ENCODE data around the gene PAPPA. TPM values are rescaled to one million over a fixed set of nuclear protein-coding genes. Genes with fewer than 3 reads are reported as not detected.

PAPPA gene
- total and polyA plus RNA-seq, 2 of the 8 experiments (the other 6 are each of a cell fraction or from before 2014, with no cell fraction given), result 0.18 to 0.63 TPM

GRCh38 chr9:116285320-116285719, 131.7 kb downstream of the PAPPA start:
- Histone ChIP-seq H2AFZ (ENCODE audit: low read length) (no peak overlapping the region), H2BK120ac (replicated peaks; ENCODE audit: low read depth, low read length) (no peak overlapping the region), H4K8ac (ENCODE audit: extremely low read depth, insufficient read depth, low read length) (no peak overlapping the region), H3K4ac (replicated peaks; ENCODE audit: insufficient read length, low read depth, low read length) (no peak overlapping the region), H3K18ac (ENCODE audit: extremely low read depth, low read length) (no peak overlapping the region; the same call in 1 of the 2 replicates), H4K20me1 (replicated peaks in 1 of 2; ENCODE audit: control insufficient read depth in 1 of 2, insufficient read depth in 2 of 2, low read length in 2 of 2) (no peaks in the 10 kb centered on the region), H2AK5ac (ENCODE audit: low read depth, low read length) (0 out of 2 replicates have a peak overlapping the region, but pooled peaks have one; percentile 33), H3K56ac (replicated peaks; ENCODE audit: insufficient read length, low read depth, low read length) (no peak overlapping the region), H3K27ac (ENCODE audit: low read depth, low read length) (no peak overlapping the region), H3K4me3 (ENCODE audit: extremely low read depth in 1 of 4, insufficient read depth in 2 of 4, low read depth in 3 of 4, low read length in 4 of 4) (peak overlapping the region in 1 of 4 experiments; percentile 42; a peak in 2 of 8 replicates), H2BK20ac (ENCODE audit: low read length) (no peak overlapping the region), H3K36me3 (ENCODE audit: control insufficient read depth in 2 of 4, insufficient read depth in 4 of 4, low read length in 3 of 4) (no peaks in the 10 kb centered on the region), H3K9ac (replicated peaks in 1 of 4; ENCODE audit: extremely low read depth in 1 of 4, low read depth in 3 of 4, low read length in 3 of 4) (no peak overlapping the region), H3K23ac (ENCODE audit: insufficient read length) (no peak overlapping the region), H3K79me1 (ENCODE audit: low read depth, low read length) (no peaks in the 10 kb centered on the region), H4K91ac (replicated peaks; ENCODE audit: insufficient read length, low read length) (peak overlapping the region; percentile 76), H3K14ac (ENCODE audit: insufficient read length) (no peak overlapping the region), H3K4me1 (replicated peaks in 1 of 4; ENCODE audit: control insufficient read depth in 3 of 4, insufficient read depth in 4 of 4, low read length in 3 of 4) (peaks cover 4 to 29% (median 20%) of the 10 kb centered on the region in 4 experiments), H2BK5ac (ENCODE audit: low read depth, low read length) (peak overlapping the region; percentile 37; the same call in 1 of the 2 replicates), H4K5ac (ENCODE audit: insufficient read length, low read depth, low read length) (no peak overlapping the region), H3K79me2 (ENCODE audit: control insufficient read depth in 1 of 2, insufficient read depth in 2 of 2, low read length in 2 of 2) (no peaks in the 10 kb centered on the region), H3K4me2 (ENCODE audit: insufficient read depth in 1 of 2, low read depth in 2 of 2, low read length in 2 of 2) (peak overlapping the region; percentile 18 to 56), H3K27me3 (replicated peaks in 1 of 4; ENCODE audit: control insufficient read depth in 3 of 4, extremely low read depth in 1 of 4, insufficient read depth in 3 of 4, low read length in 3 of 4) (peaks cover 4 to 46% (median 36%) of the 10 kb centered on the region in 4 experiments), H2BK15ac (ENCODE audit: low read length) (no peak overlapping the region), H3K23me2 (ENCODE audit: low read depth, low read length) (no peaks in the 10 kb centered on the region), H3K9me3 (ENCODE audit: insufficient read depth in 2 of 2, low read depth in 1 of 2, low read length in 1 of 2) (no peaks in the 10 kb centered on the region), H2BK12ac (ENCODE audit: low read depth, low read length) (peak overlapping the region; percentile 45; the same call in 1 of the 2 replicates)
- no peak for FAIRE-seq
- ChIA-PET CTCF (ENCODE audit: partially characterized antibody) (interaction anchor here (0.8 to 2.9 kb wide), 19 partner anchors 9 to 692 kb away, joined by 3 to 13 read pairs (median 4); partner anchors contain the start of gene PAPPA), POLR2A (ENCODE audit: partially characterized antibody) (interaction anchor here (1.6 to 2.6 kb wide), 2 partner anchors 12 to 20 kb away, joined by 5 to 10 read pairs; no protein-coding TSS in a partner anchor)
- no peak for DNase-seq (ENCODE audit: low read depth in 1 of 2, low spot score in 2 of 2)
- WGBS, 2 experiments (ENCODE audit: extremely low coverage in 1 of 2, insufficient coverage in 1 of 2, insufficient read length in 1 of 2, insufficient replicate concordance in 2 of 2, low coverage in 1 of 2, low lambda C conversion rate in 2 of 2, missing lambda C conversion rate in 1 of 2), result 51% methylated on average over 4 of the region's 4 CpGs; no CpG with 5 or more reads in 1 of the 2 experiments
- no peak for TF ChIP-seq JUN (IDR thresholded peaks at IDR 0.05; ENCODE audit: low read depth, low read length)
- no peak for TF ChIP-seq USF2 (IDR thresholded peaks at IDR 0.05; ENCODE audit: low read length)
- no peak for TF ChIP-seq HDAC6 (IDR thresholded peaks at IDR 0.05; ENCODE audit: low read depth, low read length)
- TF ChIP-seq ZNF274 (IDR thresholded peaks at IDR 0.05; ENCODE audit: borderline replicate concordance, extremely low read depth, low read length), result no peak
- TF ChIP-seq SP2 (IDR thresholded peaks at IDR 0.05; ENCODE audit: low read length), result no peak
- no peak for TF ChIP-seq TAF7 (optimal IDR thresholded peaks at IDR 0.05; ENCODE audit: borderline replicate concordance, low read depth, low read length)
- TF ChIP-seq RAD21 (IDR thresholded peaks at IDR 0.05 in 1 of 2, conservative IDR thresholded peaks at IDR 0.05 in 1 of 2; ENCODE audit: low read depth in 2 of 2, low read length in 2 of 2), result peak; percentile 38 to 50
- TF ChIP-seq POLR2AphosphoS5 (IDR thresholded peaks at IDR 0.05; ENCODE audit: low read depth, low read length), result no peak
- TF ChIP-seq TEAD4 (IDR thresholded peaks at IDR 0.05; ENCODE audit: low read depth, low read length), result peak; percentile 77
- TF ChIP-seq FOSL1 (IDR thresholded peaks at IDR 0.05; ENCODE audit: insufficient read depth, low read depth, low read length), result no peak
- TF ChIP-seq TCF12 (IDR thresholded peaks at IDR 0.05; ENCODE audit: low read depth, low read length), result no peak

Measured in H1 (cell line).